Measurements from ENCODE around the gene SLC12A7. TPM values are rescaled to one million over a fixed set of nuclear protein-coding genes. Genes with fewer than 3 reads are reported as not detected.

The SLC12A7 gene
- total and polyA plus RNA-seq, 2 donors (not counting 1 experiment from before 2014, with no cell fraction given), result 2.9 to 23.9 TPM

DNA sequence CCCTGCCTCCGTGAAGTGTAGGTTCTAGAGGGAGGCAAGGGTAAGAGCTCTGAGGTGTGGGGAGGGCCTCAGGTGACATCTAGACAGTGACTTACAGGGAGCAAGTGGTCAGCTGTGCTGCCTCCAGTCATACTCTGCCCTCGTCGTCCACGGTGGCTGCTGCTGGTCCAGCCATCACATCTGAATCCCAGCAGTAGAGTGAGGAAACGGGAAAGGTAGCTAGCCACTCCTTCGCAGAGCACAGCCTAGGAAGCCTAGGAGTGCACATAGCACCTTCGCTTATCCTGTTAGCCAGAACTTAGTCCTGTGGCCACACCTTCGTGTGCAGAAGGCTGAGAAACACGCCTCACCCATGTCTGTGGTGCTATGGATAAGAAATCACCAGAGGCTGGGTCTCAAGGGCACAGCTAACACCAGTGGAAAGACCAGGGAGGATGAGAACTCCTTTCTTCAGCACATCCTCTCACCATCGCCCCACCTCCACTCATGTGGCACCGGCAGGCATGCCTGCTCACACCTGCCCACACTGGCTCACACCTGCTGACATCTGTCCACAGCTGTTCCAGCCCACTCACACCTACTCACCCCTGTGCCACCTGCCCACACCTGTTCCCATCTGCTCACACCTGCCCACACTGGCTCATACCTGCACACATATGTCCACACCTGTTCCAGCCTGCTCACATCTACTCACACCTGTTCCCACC is 45.0 kb upstream of the SLC12A7 start:
- Histone ChIP-seq H2AFZ (ENCODE audit: low read length) (no peak overlapping the region), H3K4me2 (ENCODE audit: extremely low read depth, insufficient read depth, low read length) (no peak overlapping the region), H4K20me1 (ENCODE audit: control insufficient read depth, extremely low read depth, insufficient read depth, low read length) (no peaks in the 10 kb centered on the region), H3K9me3 (ENCODE audit: control insufficient read depth, insufficient read depth, low read depth, low read length) (no peaks in the 10 kb centered on the region), H3K4me1 (ENCODE audit: control insufficient read depth, extremely low read depth, insufficient read depth, low read length) (no peaks in the 10 kb centered on the region), H3K27me3 (ENCODE audit: control insufficient read depth, insufficient read depth, low read length) (peaks cover 14% of the 10 kb centered on the region), H3K4me3 (replicated peaks in 1 of 4; ENCODE audit: control extremely low read depth in 1 of 4, insufficient read depth in 1 of 4, low read depth in 3 of 4, low read length in 4 of 4) (no peak overlapping the region), H3K9ac (ENCODE audit: insufficient read depth, low read length) (no peak overlapping the region), H3K79me2 (ENCODE audit: control insufficient read depth, insufficient read depth, low read length) (no peaks in the 10 kb centered on the region), H3K36me3 (ENCODE audit: control insufficient read depth, insufficient read depth, low read length) (no peaks in the 10 kb centered on the region), H3K27ac (ENCODE audit: insufficient read depth, low read length) (no peak overlapping the region)
- no peak for DNase-seq (ENCODE audit: low read depth in 2 of 2)
- no peak for TF ChIP-seq EZH2 (IDR thresholded peaks at IDR 0.05; ENCODE audit: low read length, missing control alignments)
- TF ChIP-seq, protein P1, sequence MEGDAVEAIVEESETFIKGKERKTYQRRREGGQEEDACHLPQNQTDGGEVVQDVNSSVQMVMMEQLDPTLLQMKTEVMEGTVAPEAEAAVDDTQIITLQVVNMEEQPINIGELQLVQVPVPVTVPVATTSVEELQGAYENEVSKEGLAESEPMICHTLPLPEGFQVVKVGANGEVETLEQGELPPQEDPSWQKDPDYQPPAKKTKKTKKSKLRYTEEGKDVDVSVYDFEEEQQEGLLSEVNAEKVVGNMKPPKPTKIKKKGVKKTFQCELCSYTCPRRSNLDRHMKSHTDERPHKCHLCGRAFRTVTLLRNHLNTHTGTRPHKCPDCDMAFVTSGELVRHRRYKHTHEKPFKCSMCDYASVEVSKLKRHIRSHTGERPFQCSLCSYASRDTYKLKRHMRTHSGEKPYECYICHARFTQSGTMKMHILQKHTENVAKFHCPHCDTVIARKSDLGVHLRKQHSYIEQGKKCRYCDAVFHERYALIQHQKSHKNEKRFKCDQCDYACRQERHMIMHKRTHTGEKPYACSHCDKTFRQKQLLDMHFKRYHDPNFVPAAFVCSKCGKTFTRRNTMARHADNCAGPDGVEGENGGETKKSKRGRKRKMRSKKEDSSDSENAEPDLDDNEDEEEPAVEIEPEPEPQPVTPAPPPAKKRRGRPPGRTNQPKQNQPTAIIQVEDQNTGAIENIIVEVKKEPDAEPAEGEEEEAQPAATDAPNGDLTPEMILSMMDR (conservative IDR thresholded peaks at IDR 0.05 in 1 of 2, IDR thresholded peaks at IDR 0.05 in 1 of 2; ENCODE audit: low read depth in 1 of 2, low read length in 2 of 2), result no peak

DNA sequence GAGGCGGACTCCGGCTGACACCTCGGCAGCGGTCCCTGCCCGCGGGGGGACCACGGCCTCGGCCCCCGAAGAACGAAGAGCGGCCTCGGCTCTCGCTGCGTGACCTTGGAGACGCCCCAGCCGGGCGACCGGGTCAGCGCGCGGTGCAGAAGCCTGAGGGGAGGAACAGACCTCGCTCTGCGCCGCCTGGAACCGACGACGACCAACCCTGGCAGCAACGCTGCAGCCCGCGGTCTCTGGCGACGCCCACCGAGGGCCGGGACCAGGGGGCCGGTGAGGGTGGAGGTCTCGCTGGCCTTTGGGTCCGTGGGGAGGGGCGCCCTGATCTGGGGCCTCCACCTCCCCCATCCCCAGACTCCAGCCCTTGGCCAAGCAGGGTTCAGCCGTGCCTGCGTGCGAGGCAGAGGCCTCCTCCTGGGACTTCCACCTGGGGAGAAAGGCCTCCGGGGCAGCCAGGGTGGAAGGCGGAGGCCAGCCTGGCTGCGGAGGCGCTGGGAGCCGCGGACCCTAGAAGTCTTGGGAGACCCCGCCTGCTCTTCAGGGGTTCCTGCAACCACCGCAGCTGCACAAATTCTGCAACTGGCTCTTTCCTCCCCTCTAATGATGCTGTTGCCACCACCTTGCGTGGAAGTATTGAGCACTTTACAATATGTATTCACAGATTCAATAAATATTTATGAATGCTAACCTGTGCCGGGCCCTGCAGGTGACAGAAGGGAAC is 44.3 kb upstream of the SLC12A7 start:
- no peak overlapping the region for H3K9ac ChIP-seq (ENCODE audit: insufficient read depth, low read length)
- DNase-seq (ENCODE audit: low read depth in 2 of 2), result no peak
- H4K20me1 ChIP-seq (ENCODE audit: control insufficient read depth, extremely low read depth, insufficient read depth, low read length), result no peaks in the 10 kb centered on the region
- no peak overlapping the region for H3K4me3 ChIP-seq (replicated peaks in 1 of 4; ENCODE audit: control extremely low read depth in 1 of 4, insufficient read depth in 1 of 4, low read depth in 3 of 4, low read length in 4 of 4)
- peaks cover 14% of the 10 kb centered on the region for H3K27me3 ChIP-seq (ENCODE audit: control insufficient read depth, insufficient read depth, low read length)
- H3K36me3 ChIP-seq (ENCODE audit: control insufficient read depth, insufficient read depth, low read length), result no peaks in the 10 kb centered on the region
- TF ChIP-seq EZH2 (IDR thresholded peaks at IDR 0.05; ENCODE audit: low read length, missing control alignments), result no peak
- TF ChIP-seq, protein P1 (conservative IDR thresholded peaks at IDR 0.05 in 1 of 2, IDR thresholded peaks at IDR 0.05 in 1 of 2; ENCODE audit: low read depth in 1 of 2, low read length in 2 of 2), result no peak
- H3K9me3 ChIP-seq (ENCODE audit: control insufficient read depth, insufficient read depth, low read depth, low read length), result no peaks in the 10 kb centered on the region
- H3K27ac ChIP-seq (ENCODE audit: insufficient read depth, low read length), result no peak overlapping the region
- no peak overlapping the region for H3K4me2 ChIP-seq (ENCODE audit: extremely low read depth, insufficient read depth, low read length)
- no peaks in the 10 kb centered on the region for H3K4me1 ChIP-seq (ENCODE audit: control insufficient read depth, extremely low read depth, insufficient read depth, low read length)
- no peak overlapping the region for H2AFZ ChIP-seq (ENCODE audit: low read length)
- no peaks in the 10 kb centered on the region for H3K79me2 ChIP-seq (ENCODE audit: control insufficient read depth, insufficient read depth, low read length)

DNA sequence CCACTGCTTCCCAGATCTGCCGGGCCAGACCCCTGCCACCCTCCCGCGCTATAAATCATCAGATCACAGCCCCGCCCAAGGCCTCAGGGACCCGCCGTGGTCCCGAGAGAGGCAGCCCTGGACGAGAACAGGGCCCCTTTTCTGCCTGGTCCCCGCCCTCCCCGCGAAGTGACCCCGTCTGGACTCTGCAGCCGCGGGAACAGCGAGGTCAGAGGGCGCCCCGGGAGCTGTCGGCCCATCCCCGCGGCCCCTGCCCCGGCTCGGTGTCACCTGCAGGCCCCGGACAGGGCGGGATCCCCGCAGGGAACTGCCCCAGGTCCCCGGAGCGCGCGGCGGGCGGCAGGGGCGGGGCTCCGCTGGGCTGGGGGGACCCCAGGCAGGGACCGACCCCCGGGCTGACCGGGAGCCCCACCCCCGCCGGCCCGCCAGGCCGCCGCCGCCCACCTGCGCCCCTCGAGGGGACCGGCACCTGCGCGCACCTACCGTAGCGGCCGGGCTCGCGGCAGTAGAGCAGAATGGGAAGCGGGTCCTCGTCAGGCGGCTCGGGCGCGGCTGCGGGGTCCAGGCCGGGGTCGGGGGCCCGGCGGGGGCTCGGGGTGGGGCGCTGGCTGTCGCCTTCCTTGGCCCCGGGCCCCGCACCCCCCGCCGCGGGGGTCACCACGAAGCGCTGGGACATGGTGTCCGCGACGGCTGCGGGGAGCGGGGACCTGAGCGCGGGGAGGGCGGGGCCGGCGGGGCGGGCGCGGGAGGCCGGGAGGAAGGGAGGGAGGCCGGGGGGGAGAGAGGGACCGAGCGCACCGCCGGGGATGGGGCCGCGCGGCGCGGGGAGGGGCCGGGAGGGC is 43.5 kb upstream of the SLC12A7 start:
- Histone ChIP-seq H3K9ac (ENCODE audit: insufficient read depth, low read length) (no peak overlapping the region), H3K79me2 (ENCODE audit: control insufficient read depth, insufficient read depth, low read length) (no peaks in the 10 kb centered on the region), H3K9me3 (ENCODE audit: control insufficient read depth, insufficient read depth, low read depth, low read length) (no peaks in the 10 kb centered on the region), H3K4me3 (replicated peaks in 1 of 4; ENCODE audit: control extremely low read depth in 1 of 4, insufficient read depth in 1 of 4, low read depth in 3 of 4, low read length in 4 of 4) (no peak overlapping the region), H3K4me1 (ENCODE audit: control insufficient read depth, extremely low read depth, insufficient read depth, low read length) (no peaks in the 10 kb centered on the region), H3K4me2 (ENCODE audit: extremely low read depth, insufficient read depth, low read length) (no peak overlapping the region), H2AFZ (ENCODE audit: low read length) (no peak overlapping the region), H3K27ac (ENCODE audit: insufficient read depth, low read length) (no peak overlapping the region), H3K36me3 (ENCODE audit: control insufficient read depth, insufficient read depth, low read length) (no peaks in the 10 kb centered on the region), H3K27me3 (ENCODE audit: control insufficient read depth, insufficient read depth, low read length) (peaks cover 14% of the 10 kb centered on the region), H4K20me1 (ENCODE audit: control insufficient read depth, extremely low read depth, insufficient read depth, low read length) (no peaks in the 10 kb centered on the region)
- DNase-seq (ENCODE audit: low read depth in 2 of 2), result no peak
- no peak for TF ChIP-seq EZH2 (IDR thresholded peaks at IDR 0.05; ENCODE audit: low read length, missing control alignments)
- TF ChIP-seq, protein P1 (conservative IDR thresholded peaks at IDR 0.05 in 1 of 2, IDR thresholded peaks at IDR 0.05 in 1 of 2; ENCODE audit: low read depth in 1 of 2, low read length in 2 of 2), result no peak
